ENCODE results near the gene POMT1. TPM values are rescaled to one million over a fixed set of nuclear protein-coding genes. Genes with fewer than 3 reads are reported as not detected.

POMT1 gene
- total and polyA plus RNA-seq, 2 donors (not counting 3 experiments of a cell fraction or from before 2014, with no cell fraction given): 44.7 to 53.9 TPM

DNA sequence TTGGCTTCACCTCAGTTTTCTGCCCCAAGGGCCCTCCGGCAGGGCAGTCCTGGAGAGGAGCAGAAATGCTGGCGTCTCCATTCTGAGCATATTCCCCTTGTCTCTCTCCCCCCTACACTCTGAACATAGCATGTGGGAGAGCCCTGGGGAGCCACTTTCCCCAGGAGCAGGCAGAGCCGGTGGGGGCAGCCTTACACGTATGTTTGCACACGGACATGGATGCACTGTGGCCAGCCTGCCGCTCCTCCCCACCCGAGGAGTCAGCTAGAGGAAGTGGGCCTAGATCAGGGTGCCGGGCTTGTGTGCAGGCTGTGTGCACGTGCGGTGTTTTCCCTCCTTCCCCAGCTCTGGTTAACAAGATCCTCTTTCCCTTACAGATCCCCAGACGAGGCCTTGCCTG, 25.4 kb upstream of the POMT1 start:
- Histone ChIP-seq H3K9me3 (replicated peaks; ENCODE audit: control insufficient read depth, insufficient read depth, low read length) (no peaks in the 10 kb centered on the region), H3K79me2 (ENCODE audit: control insufficient read depth, insufficient read depth, low read length) (peaks cover 19% of the 10 kb centered on the region), H4K20me1 (replicated peaks; ENCODE audit: control insufficient read depth, extremely low read depth, insufficient read depth, low read length) (peaks cover 4% of the 10 kb centered on the region), H3K4me3 (replicated peaks in 1 of 3; ENCODE audit: insufficient read depth in 1 of 3, low read depth in 1 of 3, low read length in 3 of 3) (no peak overlapping the region), H3K27ac (ENCODE audit: insufficient read depth, low read depth, low read length) (no peak overlapping the region), H2AFZ (ENCODE audit: low read depth, low read length) (no peak overlapping the region), H3K4me1 (ENCODE audit: control insufficient read depth, extremely low read depth, insufficient read depth, low read length) (no peaks in the 10 kb centered on the region), H3K36me3 (ENCODE audit: control insufficient read depth in 2 of 2, extremely low read depth in 1 of 2, insufficient read depth in 2 of 2, low read length in 2 of 2) (peaks cover 40 to 72% of the 10 kb centered on the region in 2 experiments), H3K9me1 (replicated peaks; ENCODE audit: control insufficient read depth, extremely low read depth, insufficient read depth, low read length) (no peaks in the 10 kb centered on the region), H3K4me2 (ENCODE audit: insufficient read depth, low read length) (no peak overlapping the region), H3K9ac (replicated peaks; ENCODE audit: extremely low read depth, insufficient read depth, low read length) (no peak overlapping the region), H3K27me3 (ENCODE audit: control insufficient read depth in 2 of 2, insufficient read depth in 2 of 2, low read length in 2 of 2) (no peaks in the 10 kb centered on the region)
- FAIRE-seq: no peak
- no TSS peak for BruUV-seq (replicated peaks)
- ChIA-PET POLR2A (no interaction called here), CTCF (interaction anchor here (0.9 to 5.7 kb wide), 3 partner anchors 8 to 127 kb away, joined by 3 to 35 read pairs (median 5); no protein-coding TSS in a partner anchor)
- no peak for DNase-seq (ENCODE audit: low read depth, low spot score)
- intact Hi-C loops (cut with micrococcal nuclease) (loop anchor here (5.0 kb wide), 1 partner anchor 110 kb away; no protein-coding TSS in a partner anchor), dilution Hi-C loops (cut with MboI; ENCODE audit: extremely low pct_ligation_motif_present, low sequenced_read_pairs) (no loop called here)
- TF ChIP-seq FOS (IDR thresholded peaks at IDR 0.05; ENCODE audit: borderline replicate concordance, insufficient read depth, low read length): no peak
- no peak for TF ChIP-seq JUN (IDR thresholded peaks at IDR 0.05; ENCODE audit: borderline replicate concordance, insufficient read depth, insufficient read length, low read depth)
- no peak for TF ChIP-seq POLR2AphosphoS5 (IDR thresholded peaks at IDR 0.05; ENCODE audit: insufficient read depth, low read depth, low read length)
- no peak for TF ChIP-seq EZH2 (IDR thresholded peaks at IDR 0.05; ENCODE audit: borderline replicate concordance, low read depth, low read length, severe bottlenecking)
- no peak for TF ChIP-seq POLR2A (IDR thresholded peaks at IDR 0.05; ENCODE audit: low read depth, low read length)
- TF ChIP-seq, protein P1, sequence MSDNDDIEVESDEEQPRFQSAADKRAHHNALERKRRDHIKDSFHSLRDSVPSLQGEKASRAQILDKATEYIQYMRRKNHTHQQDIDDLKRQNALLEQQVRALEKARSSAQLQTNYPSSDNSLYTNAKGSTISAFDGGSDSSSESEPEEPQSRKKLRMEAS (IDR thresholded peaks at IDR 0.05; ENCODE audit: insufficient read depth, insufficient read length): no peak
- TF ChIP-seq GATA2 (IDR thresholded peaks at IDR 0.05; ENCODE audit: insufficient read depth, insufficient read length, low read depth, low read length): no peak
- no peak for TF ChIP-seq MYC (IDR thresholded peaks at IDR 0.05; ENCODE audit: low read depth, low read length)
- TF ChIP-seq, protein P2, sequence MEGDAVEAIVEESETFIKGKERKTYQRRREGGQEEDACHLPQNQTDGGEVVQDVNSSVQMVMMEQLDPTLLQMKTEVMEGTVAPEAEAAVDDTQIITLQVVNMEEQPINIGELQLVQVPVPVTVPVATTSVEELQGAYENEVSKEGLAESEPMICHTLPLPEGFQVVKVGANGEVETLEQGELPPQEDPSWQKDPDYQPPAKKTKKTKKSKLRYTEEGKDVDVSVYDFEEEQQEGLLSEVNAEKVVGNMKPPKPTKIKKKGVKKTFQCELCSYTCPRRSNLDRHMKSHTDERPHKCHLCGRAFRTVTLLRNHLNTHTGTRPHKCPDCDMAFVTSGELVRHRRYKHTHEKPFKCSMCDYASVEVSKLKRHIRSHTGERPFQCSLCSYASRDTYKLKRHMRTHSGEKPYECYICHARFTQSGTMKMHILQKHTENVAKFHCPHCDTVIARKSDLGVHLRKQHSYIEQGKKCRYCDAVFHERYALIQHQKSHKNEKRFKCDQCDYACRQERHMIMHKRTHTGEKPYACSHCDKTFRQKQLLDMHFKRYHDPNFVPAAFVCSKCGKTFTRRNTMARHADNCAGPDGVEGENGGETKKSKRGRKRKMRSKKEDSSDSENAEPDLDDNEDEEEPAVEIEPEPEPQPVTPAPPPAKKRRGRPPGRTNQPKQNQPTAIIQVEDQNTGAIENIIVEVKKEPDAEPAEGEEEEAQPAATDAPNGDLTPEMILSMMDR (IDR thresholded peaks at IDR 0.05; ENCODE audit: extremely low read depth in 1 of 2, insufficient read depth in 1 of 2, low read depth in 1 of 2, low read length in 2 of 2): no peak
